Measurements from ENCODE around the gene N4BP2. TPM values are rescaled to one million over a fixed set of nuclear protein-coding genes. Genes with fewer than 3 reads are reported as not detected.

The N4BP2 gene
- total RNA-seq, 1 experiment from 2014 or later = 8.8 TPM

GRCh38 chr4:40043786-40044185 is 12.9 kb upstream of the N4BP2 start:
- Mint-ChIP-seq H3K27ac (ENCODE audit: low read depth, unreplicated experiment) (no peak overlapping the region), H3K27me3 (ENCODE audit: insufficient read depth, unreplicated experiment) (no peaks in the 10 kb centered on the region), H3K9me3 (ENCODE audit: unreplicated experiment) (no peaks in the 10 kb centered on the region), H3K4me3 (ENCODE audit: unreplicated experiment) (no peak overlapping the region), H3K4me1 (ENCODE audit: insufficient read depth, unreplicated experiment) (peaks cover 11% of the 10 kb centered on the region), H3K36me3 (ENCODE audit: insufficient read depth, unreplicated experiment) (peaks cover 6% of the 10 kb centered on the region)
- intact Hi-C loops (cut with micrococcal nuclease) = no loop called here
- no TSS peak for BruUV-seq (replicated peaks)
- no peak for DNase-seq (ENCODE audit: unreplicated experiment)
- ChIA-PET POLR2A (interaction anchor here (0.6 kb wide), 1 partner anchor 28 kb away, joined by 3 read pairs; no protein-coding TSS in a partner anchor), CTCF (interaction anchor here (0.7 kb wide), 1 partner anchor 537 kb away, joined by 3 read pairs; no protein-coding TSS in a partner anchor)
- TF ChIP-seq, protein P1, sequence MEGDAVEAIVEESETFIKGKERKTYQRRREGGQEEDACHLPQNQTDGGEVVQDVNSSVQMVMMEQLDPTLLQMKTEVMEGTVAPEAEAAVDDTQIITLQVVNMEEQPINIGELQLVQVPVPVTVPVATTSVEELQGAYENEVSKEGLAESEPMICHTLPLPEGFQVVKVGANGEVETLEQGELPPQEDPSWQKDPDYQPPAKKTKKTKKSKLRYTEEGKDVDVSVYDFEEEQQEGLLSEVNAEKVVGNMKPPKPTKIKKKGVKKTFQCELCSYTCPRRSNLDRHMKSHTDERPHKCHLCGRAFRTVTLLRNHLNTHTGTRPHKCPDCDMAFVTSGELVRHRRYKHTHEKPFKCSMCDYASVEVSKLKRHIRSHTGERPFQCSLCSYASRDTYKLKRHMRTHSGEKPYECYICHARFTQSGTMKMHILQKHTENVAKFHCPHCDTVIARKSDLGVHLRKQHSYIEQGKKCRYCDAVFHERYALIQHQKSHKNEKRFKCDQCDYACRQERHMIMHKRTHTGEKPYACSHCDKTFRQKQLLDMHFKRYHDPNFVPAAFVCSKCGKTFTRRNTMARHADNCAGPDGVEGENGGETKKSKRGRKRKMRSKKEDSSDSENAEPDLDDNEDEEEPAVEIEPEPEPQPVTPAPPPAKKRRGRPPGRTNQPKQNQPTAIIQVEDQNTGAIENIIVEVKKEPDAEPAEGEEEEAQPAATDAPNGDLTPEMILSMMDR (IDR thresholded peaks at IDR 0.05; ENCODE audit: unreplicated experiment) = no peak

DNA sequence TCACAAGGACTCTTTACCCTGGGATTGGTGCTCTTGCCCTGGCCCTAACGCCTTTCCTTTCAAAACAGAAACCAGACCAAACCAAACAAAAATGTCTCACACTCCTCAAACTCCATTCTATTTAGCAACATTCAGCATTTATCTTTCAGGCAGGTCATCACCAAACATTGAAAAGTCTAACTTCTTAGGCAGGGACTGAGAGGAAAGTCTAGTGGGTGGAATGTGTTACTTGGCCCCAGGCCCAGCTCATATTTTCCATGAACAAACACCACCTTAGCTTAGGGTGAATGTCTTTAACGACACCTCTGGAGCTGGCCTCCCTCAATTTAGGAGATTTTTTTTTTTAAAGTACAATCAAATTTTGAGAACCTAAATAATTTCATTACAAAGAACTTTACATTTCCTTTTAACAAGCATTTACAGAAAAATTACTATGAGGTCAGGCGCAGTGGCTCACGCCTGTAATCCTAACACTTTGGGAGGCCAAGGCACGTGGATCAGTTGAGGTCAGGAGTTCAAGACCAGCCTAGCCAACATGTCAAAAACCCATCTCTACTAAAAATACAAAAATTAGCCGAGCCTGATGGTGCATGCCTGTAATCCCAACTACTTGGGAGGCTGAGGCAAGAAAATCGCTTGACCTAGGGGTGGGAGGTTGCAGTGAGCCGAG is 10.2 kb upstream of the N4BP2 start:
- DNase-seq (ENCODE audit: unreplicated experiment) = peak; percentile 72
- Mint-ChIP-seq H3K4me3 (ENCODE audit: unreplicated experiment) (peak overlapping the region; percentile 17), H3K36me3 (ENCODE audit: insufficient read depth, unreplicated experiment) (peaks cover 6% of the 10 kb centered on the region), H3K27ac (ENCODE audit: low read depth, unreplicated experiment) (peak overlapping the region; percentile 76), H3K4me1 (ENCODE audit: insufficient read depth, unreplicated experiment) (peaks cover 7% of the 10 kb centered on the region), H3K27me3 (ENCODE audit: insufficient read depth, unreplicated experiment) (no peaks in the 10 kb centered on the region), H3K9me3 (ENCODE audit: unreplicated experiment) (no peaks in the 10 kb centered on the region)
- BruUV-seq (replicated peaks) = no TSS peak
- POLR2A ChIA-PET = interaction anchor here (0.8 to 3.7 kb wide), 3 partner anchors 9 to 12 kb away, joined by 3 to 18 read pairs (median 6); partner anchors contain the start of gene N4BP2
- TF ChIP-seq, protein P1 (IDR thresholded peaks at IDR 0.05; ENCODE audit: unreplicated experiment) = no peak
- CTCF ChIA-PET = interaction anchor here (0.6 to 2.2 kb wide), 3 partner anchors 8 to 279 kb away, joined by 3 to 8 read pairs (median 5); partner anchors contain the start of gene N4BP2
- intact Hi-C loops (cut with micrococcal nuclease) = no loop called here

DNA sequence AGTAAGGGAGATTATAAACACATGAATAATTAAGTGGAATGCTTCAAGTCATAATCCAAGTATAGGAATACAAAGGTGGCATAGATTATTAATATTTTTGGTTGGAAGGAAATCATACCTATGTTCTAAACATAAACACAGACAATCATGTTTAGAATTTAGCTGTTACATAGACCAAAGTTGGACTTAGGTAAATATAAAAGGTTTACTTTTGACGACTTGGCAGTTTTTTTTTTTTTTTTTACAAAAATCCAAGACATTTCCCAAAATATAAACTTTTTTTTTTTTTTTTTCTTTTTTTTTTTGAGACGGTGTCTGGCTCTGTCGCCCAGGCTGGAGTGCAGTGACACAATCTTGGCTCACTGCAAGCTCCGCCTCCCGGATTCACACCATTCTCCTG is 3.5 kb upstream of the N4BP2 start:
- Mint-ChIP-seq H3K4me3 (ENCODE audit: unreplicated experiment) (no peak overlapping the region), H3K27ac (ENCODE audit: low read depth, unreplicated experiment) (no peak overlapping the region), H3K27me3 (ENCODE audit: insufficient read depth, unreplicated experiment) (no peaks in the 10 kb centered on the region), H3K4me1 (ENCODE audit: insufficient read depth, unreplicated experiment) (peaks cover 5% of the 10 kb centered on the region), H3K36me3 (ENCODE audit: insufficient read depth, unreplicated experiment) (peaks cover 8% of the 10 kb centered on the region), H3K9me3 (ENCODE audit: unreplicated experiment) (no peaks in the 10 kb centered on the region)
- DNase-seq (ENCODE audit: unreplicated experiment) = no peak
- intact Hi-C loops (cut with micrococcal nuclease) = no loop called here
- BruUV-seq (replicated peaks) = no TSS peak
- ChIA-PET POLR2A (no interaction called here), CTCF (no interaction called here)
- TF ChIP-seq, protein P1 (IDR thresholded peaks at IDR 0.05; ENCODE audit: unreplicated experiment) = no peak

DNA sequence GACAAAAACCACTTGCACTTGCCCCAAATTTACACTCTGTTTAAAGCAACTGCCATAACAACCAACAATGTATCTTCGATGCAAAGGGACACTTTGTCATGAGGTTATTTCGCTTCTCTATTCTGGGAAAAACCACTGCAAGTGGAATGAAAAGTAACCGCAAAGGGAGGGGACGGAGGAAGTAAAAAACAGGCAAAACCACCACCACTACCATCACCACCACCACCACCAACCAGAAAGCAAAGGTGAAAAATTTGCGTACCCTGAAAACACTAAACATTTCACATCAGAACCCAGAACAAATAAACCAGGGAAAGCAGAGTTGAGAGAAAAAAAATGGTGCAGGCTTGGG is 1.2 kb upstream of the N4BP2 start:
- intact Hi-C loops (cut with micrococcal nuclease) = loop anchor here (1.0 to 5.0 kb wide), 2 partner anchors 77 to 358 kb away; partner anchors contain the start of gene UBE2K
- H3K27ac Mint-ChIP-seq (ENCODE audit: low read depth, unreplicated experiment) = peak overlapping the region; percentile 93
- H3K4me1 Mint-ChIP-seq (ENCODE audit: insufficient read depth, unreplicated experiment) = peaks cover 11% of the 10 kb centered on the region
- TSS peak; percentile 46 for BruUV-seq (replicated peaks)
- peak overlapping the region; percentile 78 for H3K4me3 Mint-ChIP-seq (ENCODE audit: unreplicated experiment)
- ChIA-PET POLR2A (interaction anchor here (0.5 to 3.6 kb wide), 16 partner anchors 10 to 566 kb away, joined by 3 to 42 read pairs (median 5); partner anchors contain the start of genes PDS5A and UBE2K), CTCF (interaction anchor here (0.7 to 1.5 kb wide), 11 partner anchors 9 to 399 kb away, joined by 3 to 11 read pairs (median 4); no protein-coding TSS in a partner anchor)
- H3K27me3 Mint-ChIP-seq (ENCODE audit: insufficient read depth, unreplicated experiment) = no peaks in the 10 kb centered on the region
- H3K9me3 Mint-ChIP-seq (ENCODE audit: unreplicated experiment) = no peaks in the 10 kb centered on the region
- H3K36me3 Mint-ChIP-seq (ENCODE audit: insufficient read depth, unreplicated experiment) = peaks cover 8% of the 10 kb centered on the region
- TF ChIP-seq, protein P1 (IDR thresholded peaks at IDR 0.05; ENCODE audit: unreplicated experiment) = no peak
- DNase-seq (ENCODE audit: unreplicated experiment) = no peak

Measured in MCF 10A (cell line).